Measurements from ENCODE around the gene MYBL2.
"Not testable (repeated sequence)": the region's sequence is repeated elsewhere in the genome, so short reads cannot be mapped to it uniquely, and the experiment has no call there.

MYBL2 gene

GRCh38 chr20:43755390-43755789 lies 88.5 kb downstream of the MYBL2 start:
- TF ChIP-seq POLR2A (IDR thresholded peaks at IDR 0.05; ENCODE audit: low read depth, low read length) (no peak), POLR2AphosphoS5 (IDR thresholded peaks at IDR 0.05; ENCODE audit: low read depth, low read length) (no peak), TAF1 (IDR thresholded peaks at IDR 0.05; ENCODE audit: low read depth, low read length) (no peak), SPI1 (IDR thresholded peaks at IDR 0.05; ENCODE audit: low read depth, low read length) (no peak), PAX5 (IDR thresholded peaks at IDR 0.05; ENCODE audit: insufficient read depth, low read length, severe bottlenecking) (no peak), POU2F2 (IDR thresholded peaks at IDR 0.05; ENCODE audit: low read depth, low read length) (no peak)
- no peak for FAIRE-seq
- no peak for DNase-seq (ENCODE audit: insufficient read length, low spot score)

GRCh38 chr20:43755851-43756250 lies 88.9 kb downstream of the MYBL2 start:
- no peak for DNase-seq (ENCODE audit: insufficient read length, low spot score)
- TF ChIP-seq POLR2A (IDR thresholded peaks at IDR 0.05; ENCODE audit: low read depth, low read length): no peak
- FAIRE-seq: no peak

- DNase-seq (ENCODE audit: insufficient read length, low spot score); FAIRE-seq: not testable (repeated sequence)
Observed at GRCh38 chr20:43757888-43758287, 91.0 kb downstream of the MYBL2 start.

- DNase-seq (ENCODE audit: insufficient read length, low spot score): no peak
- FAIRE-seq: no peak
- no peak for TF ChIP-seq PAX5 (IDR thresholded peaks at IDR 0.05; ENCODE audit: insufficient read depth, low read length, severe bottlenecking)
- no peak for TF ChIP-seq TAF1 (IDR thresholded peaks at IDR 0.05; ENCODE audit: low read depth, low read length)
- no peak for TF ChIP-seq POLR2AphosphoS5 (IDR thresholded peaks at IDR 0.05; ENCODE audit: low read depth, low read length)
Observed at GRCh38 chr20:43761386-43762340, 94.7 kb downstream of the MYBL2 start.

- no peak for FAIRE-seq
- TF ChIP-seq SPI1 (IDR thresholded peaks at IDR 0.05; ENCODE audit: low read depth, low read length): no peak
- TF ChIP-seq PAX5 (IDR thresholded peaks at IDR 0.05; ENCODE audit: insufficient read depth, low read length, severe bottlenecking): no peak
- TF ChIP-seq POU2F2 (IDR thresholded peaks at IDR 0.05; ENCODE audit: low read depth, low read length): no peak
- TF ChIP-seq POLR2A (IDR thresholded peaks at IDR 0.05; ENCODE audit: low read depth, low read length): no peak
- TF ChIP-seq TAF1 (IDR thresholded peaks at IDR 0.05; ENCODE audit: low read depth, low read length): no peak
- TF ChIP-seq POLR2AphosphoS5 (IDR thresholded peaks at IDR 0.05; ENCODE audit: low read depth, low read length): no peak
Observed at GRCh38 chr20:43762911-43763310, 96.0 kb downstream of the MYBL2 start.

GRCh38 chr20:43765916-43766315 lies 99.0 kb downstream of the MYBL2 start:
- DNase-seq (ENCODE audit: insufficient read length, low spot score) (no peak), FAIRE-seq (no peak)
- TF ChIP-seq PAX5 (IDR thresholded peaks at IDR 0.05; ENCODE audit: insufficient read depth, low read length, severe bottlenecking): no peak
- TF ChIP-seq POLR2AphosphoS5 (IDR thresholded peaks at IDR 0.05; ENCODE audit: low read depth, low read length): no peak
- TF ChIP-seq SPI1 (IDR thresholded peaks at IDR 0.05; ENCODE audit: low read depth, low read length): no peak

More at GRCh38 chr20:43762911-43763310, 96.0 kb downstream of the MYBL2 start:
- DNase-seq (ENCODE audit: insufficient read length, low spot score): no peak

Data from GM12891 (cell line).